ENCODE data around the gene GZF1.

DNA sequence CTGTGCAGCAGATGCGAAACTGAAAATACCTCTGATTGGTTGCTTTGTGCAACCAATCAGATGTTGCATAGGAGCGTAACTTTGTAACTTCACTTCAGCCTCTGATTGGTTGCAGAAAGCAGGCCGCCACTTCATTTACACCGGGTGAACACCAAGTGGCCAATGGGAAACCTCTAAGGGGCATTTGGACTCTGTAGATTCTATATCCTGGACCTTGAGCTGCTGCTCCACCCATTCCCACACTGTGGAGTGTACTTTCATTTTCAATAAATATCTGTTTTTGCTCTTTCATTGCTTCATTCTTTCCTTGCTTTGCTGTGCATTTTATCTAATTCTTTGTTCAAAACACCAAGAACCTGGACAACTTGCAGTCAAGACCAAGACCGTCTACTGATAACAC is 25.5 kb upstream of the GZF1 start:
- TF ChIP-seq, protein P1, sequence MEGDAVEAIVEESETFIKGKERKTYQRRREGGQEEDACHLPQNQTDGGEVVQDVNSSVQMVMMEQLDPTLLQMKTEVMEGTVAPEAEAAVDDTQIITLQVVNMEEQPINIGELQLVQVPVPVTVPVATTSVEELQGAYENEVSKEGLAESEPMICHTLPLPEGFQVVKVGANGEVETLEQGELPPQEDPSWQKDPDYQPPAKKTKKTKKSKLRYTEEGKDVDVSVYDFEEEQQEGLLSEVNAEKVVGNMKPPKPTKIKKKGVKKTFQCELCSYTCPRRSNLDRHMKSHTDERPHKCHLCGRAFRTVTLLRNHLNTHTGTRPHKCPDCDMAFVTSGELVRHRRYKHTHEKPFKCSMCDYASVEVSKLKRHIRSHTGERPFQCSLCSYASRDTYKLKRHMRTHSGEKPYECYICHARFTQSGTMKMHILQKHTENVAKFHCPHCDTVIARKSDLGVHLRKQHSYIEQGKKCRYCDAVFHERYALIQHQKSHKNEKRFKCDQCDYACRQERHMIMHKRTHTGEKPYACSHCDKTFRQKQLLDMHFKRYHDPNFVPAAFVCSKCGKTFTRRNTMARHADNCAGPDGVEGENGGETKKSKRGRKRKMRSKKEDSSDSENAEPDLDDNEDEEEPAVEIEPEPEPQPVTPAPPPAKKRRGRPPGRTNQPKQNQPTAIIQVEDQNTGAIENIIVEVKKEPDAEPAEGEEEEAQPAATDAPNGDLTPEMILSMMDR (IDR thresholded peaks at IDR 0.05; ENCODE audit: low read depth, low read length, poor library complexity, severe bottlenecking): no peak
- TF ChIP-seq EZH2phosphoT487 (IDR thresholded peaks at IDR 0.05; ENCODE audit: borderline replicate concordance, low read length): no peak

All from DOHH2 (cell line).